Measurements from ENCODE around the gene IQCC.

Gene IQCC

GRCh38 chr1:32195531-32195930, 9.9 kb upstream of the IQCC start:
- no peaks in the 10 kb centered on the region for H3K27me3 ChIP-seq (ENCODE audit: control insufficient read depth, insufficient read depth, low read length, poor library complexity, severe bottlenecking)
- H3K36me3 ChIP-seq (ENCODE audit: control insufficient read depth, insufficient read depth, low read length): peaks cover 57% of the 10 kb centered on the region
- WGBS, 2 experiments: 95 to 96% methylated on average over 3 of the region's 3 CpGs
- H3K9me3 ChIP-seq (ENCODE audit: control insufficient read depth, low read length): no peaks in the 10 kb centered on the region
- H3K4me3 ChIP-seq (ENCODE audit: insufficient read depth, low read depth, low read length): no peak overlapping the region
- peaks cover 28% of the 10 kb centered on the region for H3K4me1 ChIP-seq (ENCODE audit: control insufficient read depth, insufficient read depth, low read length)
- H3K27ac ChIP-seq (ENCODE audit: insufficient read depth, low read depth, low read length, poor library complexity, severe bottlenecking): no peak overlapping the region

- Histone ChIP-seq H3K36me3 (ENCODE audit: control insufficient read depth, insufficient read depth, low read length) (peaks cover 51% of the 10 kb centered on the region), H3K27ac (ENCODE audit: insufficient read depth, low read depth, low read length, poor library complexity, severe bottlenecking) (no peak overlapping the region), H3K27me3 (ENCODE audit: control insufficient read depth, insufficient read depth, low read length, poor library complexity, severe bottlenecking) (no peaks in the 10 kb centered on the region), H3K4me1 (ENCODE audit: control insufficient read depth, insufficient read depth, low read length) (peaks cover 28% of the 10 kb centered on the region), H3K9me3 (ENCODE audit: control insufficient read depth, low read length) (no peaks in the 10 kb centered on the region), H3K4me3 (ENCODE audit: insufficient read depth, low read depth, low read length) (no peak overlapping the region)
Measured at GRCh38 chr1:32195972-32196823, 9.3 kb upstream of the IQCC start.

GRCh38 chr1:32197074-32197473, 8.4 kb upstream of the IQCC start:
- Histone ChIP-seq H3K4me3 (ENCODE audit: insufficient read depth, low read depth, low read length) (no peak overlapping the region), H3K27me3 (ENCODE audit: control insufficient read depth, insufficient read depth, low read length, poor library complexity, severe bottlenecking) (no peaks in the 10 kb centered on the region), H3K4me1 (ENCODE audit: control insufficient read depth, insufficient read depth, low read length) (peaks cover 33% of the 10 kb centered on the region), H3K9me3 (ENCODE audit: control insufficient read depth, low read length) (no peaks in the 10 kb centered on the region), H3K36me3 (ENCODE audit: control insufficient read depth, insufficient read depth, low read length) (peaks cover 45% of the 10 kb centered on the region), H3K27ac (ENCODE audit: insufficient read depth, low read depth, low read length, poor library complexity, severe bottlenecking) (no peak overlapping the region)
- WGBS, 2 experiments: 88 to 100% methylated on average over 1 of the region's 1 CpG

GRCh38 chr1:32197837-32198236, 7.6 kb upstream of the IQCC start:
- no peak overlapping the region for H3K27ac ChIP-seq (ENCODE audit: insufficient read depth, low read depth, low read length, poor library complexity, severe bottlenecking)
- H3K27me3 ChIP-seq (ENCODE audit: control insufficient read depth, insufficient read depth, low read length, poor library complexity, severe bottlenecking): no peaks in the 10 kb centered on the region
- peaks cover 33% of the 10 kb centered on the region for H3K4me1 ChIP-seq (ENCODE audit: control insufficient read depth, insufficient read depth, low read length)
- H3K4me3 ChIP-seq (ENCODE audit: insufficient read depth, low read depth, low read length): no peak overlapping the region
- peaks cover 37% of the 10 kb centered on the region for H3K36me3 ChIP-seq (ENCODE audit: control insufficient read depth, insufficient read depth, low read length)
- no peaks in the 10 kb centered on the region for H3K9me3 ChIP-seq (ENCODE audit: control insufficient read depth, low read length)
- WGBS, 2 experiments: 80 to 91% methylated on average over 5 to 6 of the region's 6 CpGs

- H3K27me3 ChIP-seq (ENCODE audit: control insufficient read depth, insufficient read depth, low read length, poor library complexity, severe bottlenecking): no peaks in the 10 kb centered on the region
- no peak overlapping the region for H3K27ac ChIP-seq (ENCODE audit: insufficient read depth, low read depth, low read length, poor library complexity, severe bottlenecking)
- no peaks in the 10 kb centered on the region for H3K9me3 ChIP-seq (ENCODE audit: control insufficient read depth, low read length)
- H3K36me3 ChIP-seq (ENCODE audit: control insufficient read depth, insufficient read depth, low read length): peaks cover 31% of the 10 kb centered on the region
- WGBS, 2 experiments: 93 to 94% methylated on average over 3 of the region's 3 CpGs
- H3K4me1 ChIP-seq (ENCODE audit: control insufficient read depth, insufficient read depth, low read length): peaks cover 33% of the 10 kb centered on the region
- H3K4me3 ChIP-seq (ENCODE audit: insufficient read depth, low read depth, low read length): no peak overlapping the region
Measured at GRCh38 chr1:32198237-32199042, 7.0 kb upstream of the IQCC start.

GRCh38 chr1:32199043-32199716, 6.3 kb upstream of the IQCC start:
- Histone ChIP-seq H3K9me3 (ENCODE audit: control insufficient read depth, low read length) (no peaks in the 10 kb centered on the region), H3K4me3 (ENCODE audit: insufficient read depth, low read depth, low read length) (no peak overlapping the region), H3K27ac (ENCODE audit: insufficient read depth, low read depth, low read length, poor library complexity, severe bottlenecking) (no peak overlapping the region), H3K27me3 (ENCODE audit: control insufficient read depth, insufficient read depth, low read length, poor library complexity, severe bottlenecking) (no peaks in the 10 kb centered on the region), H3K36me3 (ENCODE audit: control insufficient read depth, insufficient read depth, low read length) (peaks cover 25% of the 10 kb centered on the region), H3K4me1 (ENCODE audit: control insufficient read depth, insufficient read depth, low read length) (peaks cover 33% of the 10 kb centered on the region)
- 65 to 72% methylated on average over 4 of the region's 4 CpGs for WGBS, 2 experiments

- Histone ChIP-seq H3K27me3 (ENCODE audit: control insufficient read depth, insufficient read depth, low read length, poor library complexity, severe bottlenecking) (no peaks in the 10 kb centered on the region), H3K27ac (ENCODE audit: insufficient read depth, low read depth, low read length, poor library complexity, severe bottlenecking) (peak overlapping the region; percentile 30), H3K4me3 (ENCODE audit: insufficient read depth, low read depth, low read length) (peak overlapping the region; percentile 57), H3K9me3 (ENCODE audit: control insufficient read depth, low read length) (no peaks in the 10 kb centered on the region), H3K36me3 (ENCODE audit: control insufficient read depth, insufficient read depth, low read length) (peaks cover 22% of the 10 kb centered on the region), H3K4me1 (ENCODE audit: control insufficient read depth, insufficient read depth, low read length) (peaks cover 33% of the 10 kb centered on the region)
- WGBS, 2 experiments: 36 to 47% methylated on average over 5 to 6 of the region's 6 CpGs
Measured at GRCh38 chr1:32199717-32200072, 5.8 kb upstream of the IQCC start.

GRCh38 chr1:32200226-32201010, 5.1 kb upstream of the IQCC start, which contains the start of gene CCDC28B:
Gene CCDC28B (plus strand): TSS chr1:32200595. CDS start chr1:32201936, 1,341 bp downstream.
- Histone ChIP-seq H3K9me3 (ENCODE audit: control insufficient read depth, low read length) (no peaks in the 10 kb centered on the region), H3K4me1 (ENCODE audit: control insufficient read depth, insufficient read depth, low read length) (peaks cover 33% of the 10 kb centered on the region), H3K4me3 (ENCODE audit: insufficient read depth, low read depth, low read length) (peak within 1 kb of the TSS; percentile 57), H3K27ac (ENCODE audit: insufficient read depth, low read depth, low read length, poor library complexity, severe bottlenecking) (peak within 1 kb of the TSS; percentile 86), H3K27me3 (ENCODE audit: control insufficient read depth, insufficient read depth, low read length, poor library complexity, severe bottlenecking) (no peaks in the 10 kb centered on the region), H3K36me3 (ENCODE audit: control insufficient read depth, insufficient read depth, low read length) (peaks cover 15% of the 10 kb centered on the region)
- 0% methylated on average over 34 of the region's 34 CpGs for WGBS, 2 experiments

GRCh38 chr1:32201011-32201855, 4.2 kb upstream of the IQCC start:
- peak overlapping the region; percentile 57 for H3K4me3 ChIP-seq (ENCODE audit: insufficient read depth, low read depth, low read length)
- H3K9me3 ChIP-seq (ENCODE audit: control insufficient read depth, low read length): no peaks in the 10 kb centered on the region
- H3K4me1 ChIP-seq (ENCODE audit: control insufficient read depth, insufficient read depth, low read length): peaks cover 35% of the 10 kb centered on the region
- peak overlapping the region; percentile 86 for H3K27ac ChIP-seq (ENCODE audit: insufficient read depth, low read depth, low read length, poor library complexity, severe bottlenecking)
- WGBS, 2 experiments: 5 to 8% methylated on average over 26 of the region's 26 CpGs
- H3K36me3 ChIP-seq (ENCODE audit: control insufficient read depth, insufficient read depth, low read length): peaks cover 7% of the 10 kb centered on the region
- H3K27me3 ChIP-seq (ENCODE audit: control insufficient read depth, insufficient read depth, low read length, poor library complexity, severe bottlenecking): no peaks in the 10 kb centered on the region

Data from ectodermal cell (in vitro differentiated cells).